GM19025 (cell line): ENCODE results near the gene SOX30.
A peak's percentile ranks its signal among the peaks of the same experiment; 100 is the strongest.

Experiments
- ATAC-seq: cut with Tn5 transposase; IDR thresholded peaks from one replicate; pipeline ENCODE4 v1.9.1; 2021; ENCODE audit warnings: mild to moderate bottlenecking, low read depth, moderate library complexity; ENCODE audit not compliant: unreplicated experiment

SOX30 gene

GRCh38 chr5:157665467-157666070 is 13.3 kb upstream of the SOX30 start:
- no peak for ATAC-seq

- no peak for ATAC-seq
Measured at GRCh38 chr5:157659868-157660660, 7.8 kb upstream of the SOX30 start.

GRCh38 chr5:157658893-157659292 is 6.7 kb upstream of the SOX30 start:
- no peak for ATAC-seq

- no peak for ATAC-seq
Measured at GRCh38 chr5:157657516-157657915, 5.3 kb upstream of the SOX30 start.

DNA sequence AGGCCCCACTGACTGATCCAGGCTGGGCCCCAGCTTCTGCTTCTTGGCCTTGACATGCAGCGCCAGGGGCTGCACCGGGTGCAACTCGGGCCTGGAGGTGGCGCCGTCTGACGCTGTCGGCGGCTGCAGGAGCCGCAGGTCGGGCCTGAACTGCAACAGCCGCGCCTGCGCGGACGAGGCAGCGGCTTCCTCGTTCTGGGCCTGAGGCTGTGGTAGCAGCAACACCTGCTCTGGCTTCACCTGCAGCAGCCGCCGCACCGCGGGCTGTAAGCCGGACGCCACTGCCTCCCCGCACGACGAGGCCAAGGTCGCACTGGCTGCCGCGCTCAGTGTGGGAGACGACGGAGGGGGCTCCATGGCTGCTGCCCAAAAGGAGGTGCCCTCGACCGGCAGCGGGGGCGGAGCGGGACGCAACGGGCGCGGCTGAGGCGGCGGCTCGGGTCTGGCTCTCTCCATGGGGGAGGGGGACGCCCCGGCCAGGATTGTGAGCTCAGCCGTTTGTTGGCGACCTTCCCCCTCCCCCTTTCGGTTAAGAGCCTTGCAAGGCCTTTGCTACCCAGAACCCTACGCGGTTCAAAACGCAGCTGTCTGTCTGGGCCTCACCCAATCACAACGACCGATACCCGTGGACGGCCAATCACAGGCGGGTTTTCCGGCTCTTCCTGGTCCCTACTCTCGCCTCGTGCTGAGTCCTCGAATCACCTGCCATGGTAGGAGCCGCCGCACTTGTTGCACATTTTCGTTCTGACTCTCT is 438 bp downstream of the SOX30 start:
- no peak for ATAC-seq

DNA sequence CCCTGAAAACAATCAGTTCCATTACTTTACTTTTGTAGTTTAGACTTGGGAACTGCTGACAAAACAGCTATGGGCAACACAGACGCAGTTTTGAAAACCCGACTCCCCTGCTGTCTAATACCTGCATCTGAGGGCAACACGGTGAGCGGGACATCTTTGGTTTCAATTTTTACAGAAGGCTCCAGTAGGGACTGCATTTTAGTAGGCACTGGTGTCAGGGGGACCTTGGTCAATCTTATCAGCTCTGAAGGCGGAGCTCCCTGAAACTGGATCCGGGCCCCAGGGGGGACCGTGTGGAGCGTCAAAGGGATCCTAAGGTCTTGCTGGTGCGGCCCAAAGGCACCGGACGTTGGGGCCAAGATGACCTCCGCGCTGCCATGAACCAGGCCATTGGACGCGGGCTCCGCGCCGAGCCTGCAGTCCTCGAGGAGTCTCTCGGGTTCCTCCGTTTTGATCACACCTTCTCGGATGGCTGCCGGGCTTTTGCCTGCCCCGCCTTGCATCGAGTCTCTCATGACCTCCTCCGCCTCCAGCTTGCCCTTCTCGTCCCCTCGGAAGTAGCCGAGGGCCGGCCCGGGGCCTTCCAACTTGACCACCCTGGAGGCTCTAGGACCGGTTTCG is 1.1 kb downstream of the SOX30 start:
- ATAC-seq, result no peak

DNA sequence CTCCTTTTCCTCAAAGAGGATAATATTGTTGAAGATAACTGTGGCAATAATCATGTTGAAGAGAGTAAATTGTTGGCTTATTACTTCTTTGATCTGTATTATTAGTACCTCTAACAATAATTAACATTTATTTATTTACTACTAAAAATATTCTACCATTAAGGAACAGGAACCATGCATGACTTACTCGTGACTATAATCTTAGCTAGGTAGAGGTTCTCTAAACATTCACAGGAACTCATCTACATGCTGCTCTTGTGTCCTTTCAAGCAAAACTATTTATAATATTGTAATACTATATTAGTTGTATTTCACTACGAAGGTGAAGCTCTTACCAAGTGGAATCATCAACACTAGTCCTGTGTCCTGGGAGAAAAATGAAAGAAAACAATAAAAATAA is 3.1 kb downstream of the SOX30 start:
- ATAC-seq, result no peak

GRCh38 chr5:157648275-157648990 is 3.8 kb downstream of the SOX30 start:
- no peak for ATAC-seq

DNA sequence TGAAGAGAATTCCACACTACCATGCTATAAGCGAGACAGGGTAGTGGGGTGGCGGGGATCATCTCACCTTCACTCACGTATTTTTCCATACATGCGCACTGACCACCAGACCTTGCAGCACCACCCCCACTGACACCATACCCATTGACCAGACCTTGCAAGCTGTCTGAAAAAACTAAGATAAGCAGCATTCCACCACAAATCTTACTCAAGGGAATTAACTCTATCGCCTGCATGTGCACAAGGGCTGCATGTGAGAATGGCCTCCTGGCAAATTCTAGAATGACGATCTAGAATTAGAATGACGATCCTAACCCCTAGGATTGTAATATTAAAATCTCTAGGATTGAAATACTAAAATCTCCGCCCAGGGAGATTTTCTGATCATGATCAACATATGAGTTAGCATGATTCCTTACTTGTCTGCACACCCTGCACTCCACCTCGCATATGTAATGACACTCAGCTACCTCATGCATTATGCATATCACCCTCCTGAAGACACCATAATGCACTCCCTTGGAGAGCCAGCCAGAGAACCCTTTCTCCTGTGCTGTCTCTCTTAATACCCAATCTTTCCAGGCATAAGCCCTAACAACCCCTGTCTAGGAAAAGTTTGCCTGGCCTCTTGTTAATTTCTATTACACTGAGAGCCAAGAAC is 11.7 kb downstream of the SOX30 start:
- ATAC-seq, result no peak

- ATAC-seq, result no peak
Measured at GRCh38 chr5:157630341-157630740, 21.9 kb downstream of the SOX30 start.

- no peak for ATAC-seq
Measured at GRCh38 chr5:157626831-157627230, 25.4 kb downstream of the SOX30 start.

DNA sequence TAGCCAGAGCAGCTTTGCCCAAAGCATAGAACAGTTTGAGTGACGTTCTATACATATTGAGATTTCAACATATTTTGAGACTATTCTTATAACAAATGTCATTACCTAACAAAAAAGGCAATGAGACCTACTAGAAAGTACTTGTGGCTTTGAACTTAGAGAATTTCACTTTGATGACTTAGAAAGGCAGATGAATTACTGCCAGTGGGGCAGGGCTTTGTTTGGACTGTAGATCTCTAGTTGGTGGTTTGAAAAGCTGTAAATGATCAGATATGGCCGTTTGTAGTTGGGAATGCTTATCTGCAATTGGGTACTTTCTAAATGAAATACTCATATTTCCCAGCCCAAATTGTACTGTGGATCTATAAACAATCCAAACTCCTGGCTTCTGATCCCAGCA is 28.1 kb downstream of the SOX30 start:
- ATAC-seq, result no peak

GRCh38 chr5:157620776-157621175 is 31.5 kb downstream of the SOX30 start:
- no peak for ATAC-seq

GRCh38 chr5:157618191-157618765 is 34.0 kb downstream of the SOX30 start:
- no peak for ATAC-seq

- ATAC-seq, result no peak
Measured at GRCh38 chr5:157616785-157617184, 35.5 kb downstream of the SOX30 start.

- no peak for ATAC-seq
Measured at GRCh38 chr5:157613385-157614245, 38.6 kb downstream of the SOX30 start.

DNA sequence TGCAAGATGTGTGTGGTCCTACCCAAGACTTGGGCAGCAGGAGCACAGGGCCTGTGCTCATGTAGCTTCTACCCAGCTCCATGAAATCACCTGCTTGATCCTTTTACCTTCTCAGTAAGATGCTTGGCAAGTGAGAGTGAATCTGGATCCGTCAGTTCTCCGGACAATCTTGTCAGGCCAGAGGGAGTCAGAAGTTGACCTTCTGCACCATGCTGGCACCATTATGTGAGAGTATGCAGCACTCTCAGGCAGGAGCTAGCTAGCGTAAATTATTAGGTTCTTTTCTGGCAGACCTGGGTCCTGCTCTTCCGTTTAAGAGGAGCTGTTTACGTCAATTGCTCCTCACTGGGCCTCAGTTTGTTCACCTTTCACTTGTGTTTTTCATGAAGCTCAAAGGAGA is 39.7 kb downstream of the SOX30 start:
- ATAC-seq, result no peak

GRCh38 chr5:157611571-157612476 is 40.4 kb downstream of the SOX30 start:
- ATAC-seq, result peak; percentile 65
